ENCODE data around the gene RADIL. TPM values are rescaled to one million over a fixed set of nuclear protein-coding genes. Genes with fewer than 3 reads are reported as not detected.
A peak's percentile ranks its signal among the peaks of the same experiment; 100 is the strongest.

RADIL gene
- total and polyA plus RNA-seq, 11 donors, result 1.1 to 9.0 (median 3.4) TPM

DNA sequence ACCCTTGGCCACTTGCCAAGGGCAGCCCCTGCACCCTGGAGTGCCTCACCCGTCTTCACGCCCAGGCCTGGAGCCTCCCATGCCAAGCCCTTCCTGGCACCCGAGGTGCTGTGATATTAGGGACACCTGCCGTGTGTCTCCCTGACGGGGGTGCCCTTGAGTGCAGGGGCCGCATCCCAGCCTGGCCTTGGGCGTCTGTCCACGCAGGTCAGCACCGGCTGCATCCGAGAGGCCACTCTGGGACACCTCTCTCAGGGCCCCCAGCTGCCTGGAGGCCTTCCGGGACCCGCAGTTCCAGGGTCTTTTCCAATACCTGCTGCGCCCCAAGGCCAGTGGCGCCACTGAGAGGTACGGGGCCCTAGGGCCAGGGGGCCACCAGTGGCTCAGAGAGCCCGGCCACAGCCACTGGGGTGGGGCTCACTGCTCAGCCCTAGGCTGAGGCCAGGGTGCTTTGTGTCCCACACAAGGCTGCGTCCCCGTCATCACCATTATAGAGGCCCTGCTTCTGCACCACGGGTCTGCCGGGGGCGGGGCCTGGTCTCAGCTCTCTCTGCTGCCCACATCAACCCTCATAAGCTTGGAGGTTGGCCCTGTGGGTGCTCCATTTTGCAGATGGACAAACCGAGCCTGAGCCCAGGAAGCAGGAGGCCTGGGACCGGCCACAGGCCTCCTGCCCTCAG lies 95.4 kb downstream of the RADIL start:
- ATAC-seq (no peak), DNase-seq (peak in 1 of 5 donors; percentile 51)
- Histone ChIP-seq H3K27me3 (no peaks in the 10 kb centered on the region), H3K9me3 (no peaks in the 10 kb centered on the region), H3K4me1 (peaks cover 0 to 21% (median 5%) of the 10 kb centered on the region in 12 donors), H3K36me3 (peaks cover 0 to 88% (median 74%) of the 10 kb centered on the region in 9 donors), H3K4me3 (no peak overlapping the region), H3K27ac (no peak overlapping the region)
- TF ChIP-seq, protein P1, sequence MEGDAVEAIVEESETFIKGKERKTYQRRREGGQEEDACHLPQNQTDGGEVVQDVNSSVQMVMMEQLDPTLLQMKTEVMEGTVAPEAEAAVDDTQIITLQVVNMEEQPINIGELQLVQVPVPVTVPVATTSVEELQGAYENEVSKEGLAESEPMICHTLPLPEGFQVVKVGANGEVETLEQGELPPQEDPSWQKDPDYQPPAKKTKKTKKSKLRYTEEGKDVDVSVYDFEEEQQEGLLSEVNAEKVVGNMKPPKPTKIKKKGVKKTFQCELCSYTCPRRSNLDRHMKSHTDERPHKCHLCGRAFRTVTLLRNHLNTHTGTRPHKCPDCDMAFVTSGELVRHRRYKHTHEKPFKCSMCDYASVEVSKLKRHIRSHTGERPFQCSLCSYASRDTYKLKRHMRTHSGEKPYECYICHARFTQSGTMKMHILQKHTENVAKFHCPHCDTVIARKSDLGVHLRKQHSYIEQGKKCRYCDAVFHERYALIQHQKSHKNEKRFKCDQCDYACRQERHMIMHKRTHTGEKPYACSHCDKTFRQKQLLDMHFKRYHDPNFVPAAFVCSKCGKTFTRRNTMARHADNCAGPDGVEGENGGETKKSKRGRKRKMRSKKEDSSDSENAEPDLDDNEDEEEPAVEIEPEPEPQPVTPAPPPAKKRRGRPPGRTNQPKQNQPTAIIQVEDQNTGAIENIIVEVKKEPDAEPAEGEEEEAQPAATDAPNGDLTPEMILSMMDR (IDR thresholded peaks at IDR 0.05), result no peak
- TF ChIP-seq POLR2A (IDR thresholded peaks at IDR 0.05), result no peak
- intact Hi-C loops (cut with DNase I), result no loop called here
- 85 to 91% (median 86%) methylated on average over 9 to 23 of the region's 23 CpGs for WGBS, 4 donors

DNA sequence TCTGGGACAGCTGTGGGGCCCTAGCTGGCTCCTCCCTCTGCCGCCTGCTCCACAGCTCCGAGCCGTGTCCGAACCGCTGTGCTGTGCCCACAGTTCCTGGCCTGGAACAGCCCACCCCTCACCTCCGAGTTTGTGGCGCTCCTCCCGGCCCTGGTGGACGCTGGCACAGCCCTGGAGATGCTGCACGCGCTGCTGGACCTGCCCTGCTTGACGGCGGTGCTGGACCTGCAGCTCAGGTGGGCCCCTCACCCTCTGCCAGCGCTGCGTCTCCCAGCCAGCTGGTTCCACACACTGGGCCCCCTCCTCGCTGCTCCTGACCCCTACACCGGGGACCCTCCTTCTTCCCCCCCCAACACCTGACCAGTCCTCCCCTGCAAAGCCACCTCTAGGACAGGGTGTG lies 96.0 kb downstream of the RADIL start:
- Histone ChIP-seq H3K27me3 (no peaks in the 10 kb centered on the region), H3K4me1 (peaks cover 0 to 15% (median under 1%) of the 10 kb centered on the region in 12 donors), H3K9me3 (no peaks in the 10 kb centered on the region), H3K4me3 (no peak overlapping the region), H3K27ac (no peak overlapping the region), H3K36me3 (peaks cover 0 to 94% (median 79%) of the 10 kb centered on the region in 9 donors)
- ATAC-seq (no peak), DNase-seq (peak in 1 of 5 donors; percentile 52)
- intact Hi-C loops (cut with DNase I), result no loop called here
- WGBS, 4 donors, result 93 to 98% (median 94%) methylated on average over 12 to 17 of the region's 17 CpGs
- TF ChIP-seq, protein P1 (IDR thresholded peaks at IDR 0.05), result no peak
- no peak for TF ChIP-seq POLR2A (IDR thresholded peaks at IDR 0.05)

DNA sequence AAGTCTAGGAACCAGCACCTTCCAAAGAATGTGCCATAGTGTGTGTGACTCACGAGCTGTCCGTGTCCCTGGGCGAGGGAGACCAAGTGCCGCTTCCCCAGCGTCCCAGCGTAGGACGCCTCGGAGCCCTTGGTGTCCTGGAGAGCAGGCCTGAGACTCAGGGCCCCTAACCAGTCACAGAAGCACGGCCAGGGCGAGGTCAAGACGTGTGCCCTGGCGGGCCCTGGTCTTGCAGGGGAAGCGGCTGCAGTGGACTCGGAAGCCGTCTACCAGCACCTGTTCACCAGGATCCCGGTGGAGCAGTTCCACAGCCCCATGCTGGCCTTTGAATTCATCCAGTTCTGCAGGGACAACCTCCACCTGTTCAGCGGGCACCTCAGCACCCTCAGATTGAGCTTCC lies 97.5 kb downstream of the RADIL start:
- DNase-seq (peak in 1 of 5 donors; percentile 59), ATAC-seq (no peak)
- Histone ChIP-seq H3K27ac (no peak overlapping the region), H3K36me3 (peaks cover 0 to 99% (median 86%) of the 10 kb centered on the region in 9 donors), H3K4me3 (no peak overlapping the region), H3K4me1 (peaks cover 0 to 13% (median 0%) of the 10 kb centered on the region in 12 donors), H3K27me3 (no peaks in the 10 kb centered on the region), H3K9me3 (no peaks in the 10 kb centered on the region)
- TF ChIP-seq, protein P1 (IDR thresholded peaks at IDR 0.05), result no peak
- no peak for TF ChIP-seq POLR2A (IDR thresholded peaks at IDR 0.05)
- WGBS, 4 donors, result 92 to 96% (median 96%) methylated on average over 7 to 17 of the region's 17 CpGs
- intact Hi-C loops (cut with DNase I), result no loop called here

DNA sequence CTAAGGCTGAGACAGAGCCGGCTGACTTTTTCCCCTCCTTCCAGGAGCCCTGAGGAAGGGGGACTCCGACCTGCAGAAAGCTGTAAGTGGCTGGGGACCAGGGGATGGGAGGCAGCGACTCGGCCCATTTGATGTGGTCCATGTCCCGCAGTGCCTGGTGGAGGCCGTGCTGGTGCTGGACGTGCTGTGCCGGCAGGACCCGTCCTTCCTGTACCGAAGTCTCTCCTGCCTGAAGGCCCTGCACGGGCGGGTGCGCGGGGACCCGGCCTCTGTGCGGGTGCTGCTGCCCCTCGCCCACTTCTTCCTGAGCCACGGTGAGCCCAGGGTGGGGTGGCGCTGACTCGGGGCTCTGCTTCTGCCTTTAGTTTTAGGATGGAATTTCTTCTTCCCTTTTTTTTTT lies 98.1 kb downstream of the RADIL start:
- no peak for TF ChIP-seq POLR2A (IDR thresholded peaks at IDR 0.05)
- TF ChIP-seq, protein P1 (IDR thresholded peaks at IDR 0.05), result no peak
- ATAC-seq (no peak), DNase-seq (peak in 1 of 5 donors; percentile 58)
- no peaks in the 10 kb centered on the region for H3K9me3 ChIP-seq
- H3K27me3 ChIP-seq, result no peaks in the 10 kb centered on the region
- H3K4me3 ChIP-seq, result no peak overlapping the region
- WGBS, 4 donors, result 87 to 93% (median 90%) methylated on average over 14 to 20 of the region's 20 CpGs
- H3K27ac ChIP-seq, result no peak overlapping the region
- intact Hi-C loops (cut with DNase I), result no loop called here
- H3K36me3 ChIP-seq, result peaks cover 0 to 99% (median 82%) of the 10 kb centered on the region in 9 donors
- H3K4me1 ChIP-seq, result peaks cover 0 to 13% (median 0%) of the 10 kb centered on the region in 12 donors

All from heart left ventricle (tissue), 16 donors.